OCI-LY7 (cell line): ENCODE data around the gene MAGEA3. TPM values are rescaled to one million over a fixed set of nuclear protein-coding genes. Genes with fewer than 3 reads are reported as not detected.
"Not testable (repeated sequence)": the region's sequence is repeated elsewhere in the genome, so short reads cannot be mapped to it uniquely, and the experiment has no call there.

ENCODE experiments used
- BruUV-seq: library from RNA; stranded (reverse); fragments of 400-500 nt; replicated peaks from 2 replicates; lab custom pipeline; 2021; lab: Mats Ljungman, UMichigan
- CTCF ChIA-PET: fragments of 300-600 bp; sonication (Branson Sonifier 250); formaldehyde crosslinking; loops from one replicate; lab custom pipeline; 2022; ENCODE audit warnings: antibody characterized with exemption; ENCODE audit not compliant: unreplicated experiment; lab: Charles Lee
- POLR2A ChIA-PET: fragments of 300-600 bp; sonication (Branson Sonifier 250); formaldehyde crosslinking; loops from one replicate; lab custom pipeline; 2022; ENCODE audit warnings: antibody characterized with exemption; lab: Charles Lee
- DNase-seq: peaks from one replicate; pipeline ENCODE4 v3.0.0-alpha.2; 2015; ENCODE audit warnings: low spot score
- H2AFZ ChIP-seq: fragments of 200-600 bp; sonication (generic), shearing (Covaris generic); 2 replicates; pipeline ENCODE4 v1.6.1; 2014; ENCODE audit warnings: mild to moderate bottlenecking, antibody characterized with exemption, low read length, moderate library complexity
- H3K27ac ChIP-seq: fragments of 200-600 bp; sonication (generic); 2 replicates; pipeline ENCODE4 v1.5.1; 2014; ENCODE audit warnings: mixed run types, low read depth, mild to moderate bottlenecking, moderate library complexity, low read length, inconsistent platforms; ENCODE audit not compliant: poor library complexity, severe bottlenecking
- H3K36me3 ChIP-seq: fragments of 200-600 bp; sonication (generic); 2 replicates; pipeline ENCODE4 v1.6.1; 2014; ENCODE audit warnings: mild to moderate bottlenecking, antibody characterized with exemption, low read length, moderate library complexity, mixed read lengths; ENCODE audit not compliant: insufficient read depth
- H3K4me1 ChIP-seq: fragments of 200-600 bp; sonication (generic); 2 replicates; pipeline ENCODE4 v1.5.1; 2014; ENCODE audit warnings: mild to moderate bottlenecking, low read length; ENCODE audit not compliant: insufficient read depth, poor library complexity, severe bottlenecking
- H3K4me2 ChIP-seq: fragments of 200-600 bp; sonication (generic); 2 replicates; pipeline ENCODE4 v1.6.1; 2014; ENCODE audit warnings: mild to moderate bottlenecking, low read length
- H3K4me3 ChIP-seq: fragments of 200-600 bp; sonication (generic); 2 replicates; pipeline ENCODE4 v1.5.1; 2014; ENCODE audit warnings: mild to moderate bottlenecking, low read depth, low read length; ENCODE audit not compliant: poor library complexity, severe bottlenecking
- H3K79me2 ChIP-seq: fragments of 200-600 bp; sonication (generic); 2 replicates; pipeline ENCODE4 v1.6.1; 2016; ENCODE audit warnings: low read depth, mild to moderate bottlenecking, low read length, moderate library complexity, mixed read lengths; ENCODE audit not compliant: insufficient read depth
- H3K9me2 ChIP-seq: fragments of 200-600 bp; sonication (generic); 2 replicates; pipeline ENCODE4 v1.6.1; 2016; ENCODE audit warnings: mild to moderate bottlenecking, low read length, mixed read lengths; ENCODE audit not compliant: insufficient read depth
- H3K9me3 ChIP-seq: fragments of 200-600 bp; sonication (generic); 2 replicates; pipeline ENCODE4 v1.6.1; 2014; ENCODE audit warnings: mild to moderate bottlenecking, mixed run types, low read length, mixed read lengths
- H4K20me1 ChIP-seq: fragments of 200-600 bp; sonication (generic); 2 replicates; pipeline ENCODE4 v1.6.1; 2014; ENCODE audit warnings: mild to moderate bottlenecking, antibody characterized with exemption, low read length, moderate library complexity, mixed read lengths; ENCODE audit not compliant: insufficient read depth
- CTCF ChIP-seq: fragments of 200-600 bp; sonication (generic); conservative IDR thresholded peaks from 2 replicates; pipeline ENCODE4 v1.5.1; 2014; ENCODE audit warnings: mild to moderate bottlenecking, antibody characterized with exemption, low read length, moderate library complexity, mixed read lengths
- EZH2phosphoT487 ChIP-seq: fragments of 200-600 bp; sonication (generic); IDR thresholded peaks from 2 replicates; pipeline ENCODE4 v1.6.1; 2018; ENCODE audit warnings: low read depth, borderline replicate concordance, mild to moderate bottlenecking, mixed run types, antibody characterized with exemption, low read length, moderate library complexity, mixed read lengths
- intact Hi-C: fragments of 100-400 bp; cut with micrococcal nuclease; formaldehyde crosslinking; loops from one replicate; pipeline ENCODE4 v1.10.0; 2022; ENCODE audit not compliant: unreplicated experiment
- total RNA-seq, 2 experiments: library from RNA; depleted of rRNA in 1 of 2; stranded (reverse); fragments of >200 nt in 1 of 2; shearing (Covaris generic) in 1 of 2; gene quantifications; 2 replicates each; pipeline ENCODE4 v1.2.3, GENCODE V29; 2014 to 2022

The MAGEA3 gene
- total RNA-seq, 2 experiments from 2014 or later = not detected

- Histone ChIP-seq H4K20me1 (no peaks in the 10 kb centered on the region), H3K27ac (no peak overlapping the region), H2AFZ (no peak overlapping the region), H3K79me2 (no peaks in the 10 kb centered on the region), H3K9me2 (no peaks in the 10 kb centered on the region), H3K9me3 (no peaks in the 10 kb centered on the region), H3K36me3 (no peaks in the 10 kb centered on the region), H3K4me1 (no peaks in the 10 kb centered on the region), H3K4me3 (no peak overlapping the region), H3K4me2 (no peak overlapping the region)
- ChIA-PET CTCF (no interaction called here), POLR2A (no interaction called here)
- TF ChIP-seq CTCF = no peak
- TF ChIP-seq EZH2phosphoT487 = no peak
- no peak for DNase-seq
- intact Hi-C loops = no loop called here
- no TSS peak for BruUV-seq
Observed at GRCh38 chrX:152735101-152735500, 36.5 kb downstream of the MAGEA3 start.

GRCh38 chrX:152735860-152736511 lies 37.4 kb downstream of the MAGEA3 start:
- intact Hi-C loops = no loop called here
- Histone ChIP-seq H3K79me2 (no peaks in the 10 kb centered on the region), H4K20me1 (no peaks in the 10 kb centered on the region), H3K4me2 (no peak overlapping the region), H3K4me1 (no peaks in the 10 kb centered on the region), H3K4me3 (no peak overlapping the region), H2AFZ (no peak overlapping the region), H3K36me3 (no peaks in the 10 kb centered on the region), H3K9me3 (no peaks in the 10 kb centered on the region), H3K9me2 (no peaks in the 10 kb centered on the region), H3K27ac (no peak overlapping the region)
- CTCF ChIA-PET = no interaction called here
- BruUV-seq = no TSS peak
- no peak for DNase-seq
- POLR2A ChIA-PET = no interaction called here
- TF ChIP-seq EZH2phosphoT487 = no peak
- no peak for TF ChIP-seq CTCF

- H3K27ac ChIP-seq, H4K20me1 ChIP-seq, H3K36me3 ChIP-seq, DNase-seq, intact Hi-C loops, H3K4me1 ChIP-seq, H3K4me2 ChIP-seq, H3K9me2 ChIP-seq, BruUV-seq, H3K4me3 ChIP-seq, POLR2A ChIA-PET, H2AFZ ChIP-seq, H3K79me2 ChIP-seq, CTCF ChIA-PET, H3K9me3 ChIP-seq: not testable (repeated sequence)
Observed at GRCh38 chrX:152736528-152736927, 37.9 kb downstream of the MAGEA3 start.
